HG03025 (cell line): ENCODE results near the gene FER.

ENCODE experiments used
- ATAC-seq: cut with Tn5 transposase; IDR thresholded peaks from one replicate; pipeline ENCODE4 v1.9.1; 2021; ENCODE audit warnings: mild to moderate bottlenecking, moderate library complexity; ENCODE audit not compliant: unreplicated experiment, low FRiP score

Gene FER

DNA sequence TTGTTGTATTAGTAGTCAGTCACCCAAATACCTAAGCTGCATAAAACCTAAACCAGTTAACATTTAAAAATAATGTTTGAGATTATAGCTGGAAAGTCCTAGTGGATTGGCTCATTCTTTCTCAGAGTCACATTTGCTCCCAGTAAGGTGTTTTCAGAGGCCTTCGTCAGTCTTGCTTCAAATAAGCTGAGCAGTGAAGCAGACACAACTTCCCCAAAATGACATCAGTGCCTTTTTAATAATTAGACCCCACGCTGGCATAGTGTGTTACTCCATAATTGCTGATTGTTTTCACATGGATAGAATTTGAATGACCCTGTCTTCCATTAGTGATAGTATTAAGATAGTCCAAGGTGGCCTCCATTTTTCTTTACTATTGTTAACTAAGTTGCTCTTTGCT is 416.3 kb downstream of the FER start:
- no peak for ATAC-seq

DNA sequence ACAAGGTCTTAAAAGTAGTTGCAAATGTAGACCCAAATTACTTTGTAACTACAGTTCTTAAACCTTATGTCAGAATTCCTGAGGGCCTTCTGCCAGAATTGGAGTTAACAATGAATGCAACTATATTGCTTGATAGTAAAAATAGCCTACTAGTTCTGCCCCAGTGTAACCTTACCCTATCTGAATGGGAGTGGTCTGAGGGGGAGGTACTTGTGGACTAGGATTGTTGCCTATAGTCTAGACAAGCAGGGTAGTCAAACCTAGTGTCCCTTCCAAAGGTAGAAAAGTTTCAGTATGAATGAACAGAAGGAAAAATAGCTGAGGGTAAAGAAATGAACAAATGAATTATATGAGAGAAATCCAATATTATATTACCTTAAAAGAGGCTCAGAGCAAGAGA is 419.9 kb downstream of the FER start:
- ATAC-seq, result no peak

DNA sequence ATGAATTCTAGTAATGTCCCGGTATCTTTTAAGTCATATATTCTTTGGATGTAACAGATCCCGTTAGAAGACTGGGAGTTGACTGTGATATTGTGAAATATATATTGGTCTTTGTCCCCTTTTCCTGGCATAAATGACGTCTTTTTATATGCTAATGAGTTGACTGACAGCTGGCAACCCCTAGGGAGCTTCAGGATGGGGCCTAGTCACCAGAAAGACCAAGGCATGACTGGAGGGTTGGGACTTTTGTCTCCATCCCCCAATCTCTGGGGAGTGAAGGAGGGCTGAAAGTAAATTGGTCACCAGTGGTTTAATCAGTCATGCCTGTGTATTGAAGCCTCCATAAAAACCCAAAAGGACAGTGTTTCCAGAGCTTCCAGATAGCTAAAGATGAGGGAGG is 420.5 kb downstream of the FER start:
- ATAC-seq, result no peak

DNA sequence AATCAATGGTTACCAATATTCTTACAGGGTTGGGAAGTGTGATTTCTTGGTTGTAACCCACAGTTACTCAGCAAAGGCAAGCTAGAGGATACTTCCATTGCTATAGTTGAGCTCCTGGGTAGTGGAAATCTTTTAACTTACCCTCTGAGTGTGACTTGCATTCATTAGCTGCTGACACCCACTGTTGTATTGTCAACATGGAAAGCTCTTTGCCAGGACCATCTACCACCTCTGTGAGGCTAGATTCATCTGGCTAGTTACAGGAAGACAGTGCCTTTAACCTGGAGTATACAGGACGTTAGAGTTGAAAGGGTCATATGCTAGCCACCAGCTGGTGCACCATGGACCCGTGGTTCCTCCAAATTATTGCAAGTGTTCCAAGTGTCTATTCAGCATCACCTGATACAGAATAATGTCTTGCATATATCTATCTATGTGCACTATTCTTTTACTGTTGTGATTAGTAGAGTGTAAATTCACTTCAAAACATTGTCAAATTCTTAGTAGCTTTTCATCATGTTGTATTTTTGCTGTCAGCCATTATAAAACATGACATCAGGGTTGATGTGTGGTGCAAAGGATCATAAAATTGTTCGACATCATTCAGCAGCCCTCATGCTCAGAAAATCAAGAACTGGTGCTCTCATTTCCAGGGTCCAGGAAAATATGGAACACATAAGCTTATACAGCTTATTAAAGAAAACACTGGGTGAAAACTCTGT is 423.1 kb downstream of the FER start:
- ATAC-seq, result no peak

DNA sequence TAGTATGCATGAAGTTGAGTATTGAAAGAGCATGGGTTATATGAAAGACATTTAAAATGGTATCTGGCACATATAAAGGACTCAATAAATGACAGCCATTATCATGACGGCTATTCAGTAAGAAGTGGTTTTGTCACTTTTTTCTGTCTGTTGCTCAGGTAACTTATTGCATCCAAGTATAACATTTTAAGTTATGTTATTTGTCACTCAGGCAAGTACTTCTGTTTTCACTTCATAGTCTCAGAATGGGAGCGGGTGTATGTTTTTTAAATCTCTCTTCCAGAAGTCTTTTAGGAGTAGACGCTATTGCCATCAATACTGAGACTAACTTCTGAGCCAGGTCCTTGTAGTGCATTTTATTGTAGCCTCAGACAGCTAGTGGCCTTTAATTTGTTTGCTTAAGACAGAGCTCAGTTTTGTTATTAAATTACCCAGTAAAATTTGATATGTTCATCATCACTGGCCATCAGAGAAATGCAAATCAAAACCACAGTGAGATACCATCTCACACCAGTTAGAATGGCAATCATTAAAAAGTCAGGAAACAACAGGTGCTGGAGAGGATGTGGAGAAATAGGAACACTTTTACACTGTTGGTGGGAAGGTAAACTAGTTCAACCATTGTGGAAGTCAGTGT is 423.9 kb downstream of the FER start:
- ATAC-seq, result peak; percentile 63

DNA sequence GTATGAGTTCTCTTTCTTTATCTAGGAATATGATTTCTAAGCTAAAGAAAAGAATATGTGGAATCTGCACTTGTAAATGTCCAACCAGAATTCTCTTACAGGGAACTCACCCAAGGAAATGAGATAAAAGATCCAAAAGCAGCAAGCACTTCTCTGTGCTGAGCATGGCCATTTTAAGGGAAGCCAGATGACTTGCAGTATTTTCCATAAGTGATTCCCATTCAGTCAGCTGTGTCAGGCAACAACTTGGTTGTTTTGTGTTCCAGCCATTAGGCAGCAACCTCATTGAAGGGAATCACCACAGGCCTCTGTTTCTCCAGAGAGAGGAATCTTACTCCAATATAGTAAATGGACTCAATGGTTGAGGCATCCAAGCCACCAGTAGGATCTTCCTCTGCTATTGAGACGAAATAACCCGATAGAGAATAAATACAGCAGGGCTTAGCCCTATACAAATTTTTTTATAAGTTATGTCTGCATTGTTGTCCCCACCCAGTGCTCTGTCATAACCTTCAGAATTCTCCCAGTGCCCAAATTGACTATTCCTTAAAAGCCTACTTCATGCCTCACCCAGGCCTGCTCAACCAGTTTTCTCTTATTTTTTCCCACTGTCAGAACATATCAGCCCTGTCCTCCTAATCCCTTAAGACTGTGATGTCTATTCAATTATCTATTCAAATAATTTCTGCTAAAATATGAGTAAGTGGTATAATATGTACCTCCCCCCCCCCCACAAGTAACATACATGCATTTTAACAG is 425.5 kb downstream of the FER start:
- ATAC-seq, result no peak

DNA sequence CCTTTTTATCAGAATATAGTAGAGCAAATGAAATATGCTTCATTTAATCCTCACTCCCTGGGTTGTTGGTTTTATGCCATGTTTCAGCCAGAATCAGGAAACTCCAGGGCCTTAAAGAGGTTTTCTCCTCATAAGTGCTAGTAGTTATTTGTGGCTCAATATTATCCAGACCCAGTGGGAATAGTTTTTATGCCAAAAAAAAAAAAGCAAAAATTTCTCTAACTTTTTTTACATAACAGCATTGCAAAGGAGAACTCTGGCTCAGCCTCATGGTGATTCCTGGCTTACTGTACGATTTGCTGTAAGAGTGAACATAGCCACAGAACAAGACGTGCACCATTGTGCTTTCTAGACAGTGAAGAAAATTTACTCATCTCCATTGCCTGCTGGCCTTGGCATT is 429.5 kb downstream of the FER start:
- no peak for ATAC-seq

DNA sequence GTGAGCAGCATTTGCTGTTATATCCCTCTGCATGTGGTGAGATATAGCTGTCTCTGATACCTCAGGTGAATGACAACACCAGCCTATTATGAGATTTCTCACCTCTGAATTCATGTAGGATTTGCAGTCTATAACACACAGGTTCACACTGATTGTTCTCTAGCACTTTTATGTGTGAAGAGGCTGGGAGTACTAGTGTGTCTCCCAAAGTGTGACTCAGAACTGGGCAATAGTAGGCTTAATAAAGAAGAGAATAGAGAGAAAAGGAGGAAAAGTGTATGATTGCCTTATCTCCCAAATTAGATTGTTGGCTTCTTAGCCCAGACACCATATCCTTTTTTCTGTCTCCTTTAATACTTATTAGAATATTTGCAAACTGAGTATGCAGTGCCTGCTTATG is 430.1 kb downstream of the FER start:
- ATAC-seq, result no peak

DNA sequence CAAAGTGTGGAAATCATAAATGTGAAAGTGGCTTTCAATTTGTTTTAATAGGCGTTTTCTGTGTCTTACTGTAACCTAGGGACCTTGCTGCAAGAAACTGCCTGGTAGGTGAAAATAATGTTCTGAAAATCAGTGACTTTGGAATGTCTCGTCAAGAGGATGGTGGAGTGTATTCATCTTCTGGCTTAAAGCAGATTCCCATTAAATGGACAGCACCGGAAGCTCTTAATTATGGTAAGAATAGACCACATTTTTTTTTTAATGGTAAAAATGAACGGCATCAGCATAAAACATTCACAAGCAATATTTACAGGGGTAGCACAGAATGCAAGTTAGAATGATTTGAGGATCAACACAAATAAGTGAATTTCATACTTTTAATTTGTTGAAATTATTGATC is 433.0 kb downstream of the FER start:
- no peak for ATAC-seq

DNA sequence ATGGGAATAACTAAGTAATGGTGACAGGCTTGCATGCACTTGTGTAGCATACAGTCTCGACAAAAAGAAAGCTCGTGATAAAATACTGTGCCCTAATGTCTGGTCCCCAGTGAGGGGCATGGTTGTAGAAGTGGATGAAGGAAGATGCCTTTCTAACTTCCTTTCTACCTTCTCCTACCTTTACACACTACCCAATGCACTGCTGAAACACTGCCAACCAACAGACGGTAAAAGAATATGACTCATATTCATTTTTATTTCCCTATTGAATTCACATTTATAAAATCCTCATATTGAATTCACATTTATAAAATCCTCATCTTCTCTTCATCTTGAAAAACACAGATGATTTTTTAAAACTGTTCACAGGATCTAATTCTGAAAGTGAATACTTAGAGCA is 439.1 kb downstream of the FER start:
- no peak for ATAC-seq

DNA sequence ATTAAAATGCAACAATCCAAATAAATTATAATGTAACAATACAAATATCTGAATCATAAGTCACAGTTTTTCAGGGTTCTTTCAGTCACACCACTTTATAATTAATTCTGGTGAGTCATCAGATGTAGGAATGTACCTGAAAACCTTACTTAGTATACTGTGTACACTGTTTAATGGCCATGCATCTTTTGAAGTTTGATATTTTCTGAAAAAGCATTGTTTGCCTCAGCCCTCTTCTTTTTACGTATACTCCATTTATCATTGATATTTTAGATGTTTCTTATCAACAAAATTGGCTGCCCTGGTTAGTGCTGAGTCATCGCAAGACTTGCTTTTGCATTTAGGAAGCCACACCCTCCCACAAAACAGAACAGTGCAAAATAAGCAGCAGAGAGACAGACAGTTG is 443.5 kb downstream of the FER start:
- peak; percentile 57 for ATAC-seq

DNA sequence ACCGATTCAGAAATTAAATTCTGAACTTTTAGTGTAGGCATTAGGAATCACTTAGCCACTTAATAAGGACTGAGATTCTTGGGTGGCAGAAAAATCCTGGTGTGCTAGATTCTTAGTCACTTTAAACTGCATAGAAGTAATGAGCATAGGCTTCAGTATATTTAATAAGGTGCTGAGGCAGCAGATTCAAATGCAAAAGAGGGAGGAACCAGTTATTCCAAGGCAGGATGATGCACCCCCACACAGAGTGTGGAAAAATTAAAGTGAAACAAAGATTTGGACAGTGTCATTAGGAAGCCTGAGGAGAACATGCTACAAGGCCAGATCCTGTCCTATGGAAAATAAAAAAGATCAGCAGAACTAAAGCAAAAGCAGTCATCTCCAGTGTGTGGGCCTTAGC is 444.3 kb downstream of the FER start:
- ATAC-seq, result no peak

DNA sequence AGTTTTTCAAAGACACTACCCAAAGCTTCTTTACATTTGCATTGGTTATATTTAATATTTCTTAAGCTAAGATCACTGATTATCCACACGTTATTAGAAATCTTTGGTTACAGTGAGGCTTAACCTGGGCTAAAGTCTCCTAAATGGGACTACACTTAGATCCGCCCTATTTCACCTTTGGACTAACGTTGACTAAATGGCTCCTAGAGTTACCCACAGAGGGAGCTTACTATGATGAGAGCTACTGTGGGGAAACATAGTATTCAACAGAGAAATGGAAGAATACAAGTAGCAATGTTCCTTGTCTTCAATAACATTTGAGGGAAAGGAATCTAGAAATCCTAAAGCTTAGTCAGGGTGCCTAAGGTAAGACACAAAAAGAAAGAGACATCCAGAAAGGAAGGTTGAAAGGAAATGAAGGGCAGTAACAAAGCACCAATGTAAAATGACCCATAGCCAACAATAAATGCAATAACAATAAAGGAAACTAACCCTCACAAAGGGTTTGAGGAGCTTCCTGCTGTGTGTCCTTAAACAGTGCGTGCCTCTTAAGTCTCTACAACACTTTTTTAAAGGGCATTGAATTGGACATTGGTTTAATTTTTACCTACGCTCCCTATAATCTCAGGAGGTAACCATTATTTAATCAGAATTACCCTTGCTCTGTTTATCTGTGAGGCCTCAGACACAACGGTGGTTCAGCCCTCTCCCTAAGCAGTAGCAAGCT is 445.0 kb downstream of the FER start:
- ATAC-seq, result no peak

DNA sequence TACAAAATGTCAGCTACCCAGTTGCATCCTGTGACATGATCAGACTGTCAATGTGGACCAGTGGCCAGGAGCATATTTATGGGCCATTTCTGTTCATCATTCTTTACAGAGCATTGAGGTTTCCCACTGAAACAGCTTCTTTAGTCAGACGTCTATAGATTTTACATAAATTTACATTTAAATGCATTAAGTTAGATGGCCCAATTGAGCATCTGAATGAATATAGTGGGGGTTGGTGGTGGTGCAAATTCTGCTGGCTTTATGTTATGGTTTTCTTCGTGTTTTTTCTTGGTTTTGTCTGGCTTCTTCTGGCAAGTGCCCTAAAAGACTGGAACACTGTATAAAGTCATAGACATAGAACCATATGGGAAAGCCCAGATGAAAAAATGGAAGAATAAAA is 448.0 kb downstream of the FER start:
- ATAC-seq, result no peak

DNA sequence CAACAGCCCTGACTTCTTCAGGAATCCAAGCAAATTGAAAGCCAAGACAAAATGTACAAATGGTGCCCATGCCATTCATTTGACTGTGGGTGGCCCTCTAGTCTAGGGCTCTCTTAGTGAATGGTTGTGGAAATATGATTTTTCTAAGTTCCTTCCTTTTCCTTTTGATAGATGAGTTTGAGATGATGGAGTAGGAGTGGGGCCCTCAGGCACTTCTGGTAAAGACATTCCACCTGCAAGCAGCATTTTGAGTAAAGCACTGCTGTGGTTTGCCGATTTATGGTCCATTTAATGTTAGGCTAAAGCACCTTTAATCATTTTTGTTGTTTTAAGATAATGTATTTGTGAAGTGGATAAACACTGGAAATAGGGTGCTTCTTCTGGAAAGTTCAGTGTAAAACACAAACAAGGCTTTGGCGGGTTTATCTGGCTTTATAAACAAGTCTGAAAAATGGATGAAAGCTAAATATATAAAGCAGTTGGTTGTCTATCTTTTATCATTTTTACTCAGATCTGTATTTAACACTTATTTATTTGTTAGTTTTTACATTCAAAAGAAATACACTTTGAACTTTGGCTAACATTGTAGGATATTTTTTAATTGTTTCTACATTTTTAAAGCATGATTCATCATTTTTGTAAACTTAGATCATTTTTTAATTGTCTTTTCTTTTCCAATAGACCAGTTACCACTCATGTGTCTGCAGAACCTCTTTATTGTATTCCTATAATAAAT is 448.6 kb downstream of the FER start:
- no peak for ATAC-seq

DNA sequence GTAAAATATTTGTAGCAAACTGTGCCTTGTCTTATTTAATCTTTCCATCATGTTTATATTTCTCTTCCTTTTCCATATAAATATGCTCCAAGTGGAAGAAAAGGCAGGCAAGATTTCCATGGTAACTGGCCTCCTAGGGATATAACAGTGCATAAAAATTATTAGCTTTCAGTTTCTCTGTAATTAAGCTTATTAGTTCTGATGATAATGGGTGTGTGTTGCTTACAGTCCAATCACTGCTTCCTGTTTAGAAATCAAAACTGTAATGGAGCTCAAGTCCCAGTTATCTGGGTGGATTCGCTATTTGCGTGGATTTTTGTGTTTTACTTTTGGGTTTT is 449.1 kb downstream of the FER start:
- no peak for ATAC-seq

DNA sequence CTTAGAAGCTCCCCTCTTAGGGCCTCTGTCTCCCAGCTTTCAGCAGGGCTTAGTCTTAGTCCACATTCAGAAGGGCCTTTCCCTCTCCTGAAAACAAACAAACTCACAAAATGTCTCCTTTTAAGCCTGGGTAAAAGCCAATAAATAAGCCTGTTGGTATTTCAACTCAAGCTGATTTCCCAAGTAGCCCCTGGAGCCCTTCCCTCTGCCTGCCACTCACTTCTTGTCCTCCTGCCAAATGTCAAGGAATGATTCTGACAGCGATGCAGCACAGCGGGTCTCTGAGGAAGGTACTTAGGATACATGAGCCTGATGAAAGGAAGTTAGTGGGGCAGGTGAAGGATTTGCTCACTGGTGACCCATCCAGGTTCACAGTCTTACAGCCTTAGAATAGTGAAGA is 451.6 kb downstream of the FER start:
- no peak for ATAC-seq

DNA sequence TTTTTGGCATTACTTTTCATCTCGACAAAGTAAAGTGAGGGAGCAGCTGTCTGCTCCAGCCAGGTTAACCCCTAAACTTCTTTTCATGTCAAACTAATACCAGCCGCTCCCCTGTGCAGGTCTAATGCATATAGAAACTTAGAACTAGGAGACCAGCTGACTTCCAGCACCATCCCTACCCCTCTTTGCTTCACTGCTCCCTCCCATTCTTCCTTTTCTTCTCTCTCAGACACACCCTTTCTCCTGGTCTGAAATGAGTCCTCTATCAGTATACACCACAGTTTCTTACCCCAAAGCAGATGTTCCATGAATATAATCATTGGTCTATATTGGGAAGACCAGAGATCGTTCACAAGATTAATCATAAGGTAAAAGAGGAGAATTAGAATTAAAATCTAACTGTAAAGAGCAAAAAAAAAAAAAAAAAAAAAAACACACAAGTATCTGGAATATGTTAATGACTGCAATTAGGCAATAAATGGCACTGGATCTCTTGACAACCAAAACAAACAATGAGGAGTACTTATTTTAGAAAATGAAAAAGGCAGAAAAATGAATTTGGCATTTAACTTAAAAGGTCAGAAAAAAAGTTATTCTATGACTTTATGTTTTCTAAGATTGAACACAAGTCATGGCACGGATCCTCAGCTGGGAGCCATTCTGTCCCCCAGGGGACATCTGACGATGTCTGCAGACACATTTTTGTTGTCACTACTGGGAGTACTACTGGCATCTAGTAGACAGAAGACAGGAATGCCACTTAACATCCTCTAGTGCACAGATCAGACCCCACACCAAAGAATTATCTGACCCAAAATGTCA is 452.3 kb downstream of the FER start:
- ATAC-seq, result no peak

DNA sequence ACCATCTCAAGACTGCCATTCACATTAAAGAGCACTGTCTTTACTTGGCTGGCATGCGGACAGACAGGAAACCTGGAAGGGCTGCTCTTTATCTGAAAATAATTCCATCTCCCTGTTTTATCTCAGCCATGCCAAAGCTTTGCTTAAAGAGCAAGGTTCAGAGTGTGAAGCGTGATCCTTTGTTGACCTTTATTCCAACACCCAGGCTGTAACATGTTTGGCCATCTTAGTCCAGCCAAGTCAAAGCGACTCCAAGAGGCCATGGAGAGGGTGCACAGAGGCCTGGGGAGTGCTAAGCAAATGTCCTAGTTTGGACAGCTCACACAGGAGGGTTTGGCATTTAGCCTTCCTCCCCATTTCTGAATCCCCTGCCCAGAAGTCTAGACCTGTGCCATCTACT is 467.3 kb downstream of the FER start:
- ATAC-seq, result no peak

DNA sequence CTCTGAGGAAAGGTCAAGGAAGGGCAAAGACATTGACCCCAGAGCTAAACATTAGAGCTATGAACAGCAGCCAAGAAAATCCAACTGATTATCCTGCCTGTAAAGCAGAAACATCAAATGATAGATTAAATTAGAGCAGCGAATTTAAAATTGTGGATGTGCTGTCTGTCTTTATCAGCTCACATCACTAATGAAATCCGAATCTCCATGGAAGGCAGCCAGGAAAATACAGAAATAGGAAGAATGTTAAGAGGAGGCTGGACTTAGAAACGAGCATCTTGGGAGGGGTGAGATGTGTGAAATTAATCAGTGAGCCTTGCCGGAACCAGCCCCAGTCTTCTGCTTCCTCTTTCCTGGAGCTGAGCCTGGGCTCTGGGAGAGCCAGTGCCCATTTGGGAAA is 471.1 kb downstream of the FER start:
- ATAC-seq, result no peak
